Retinal pigment epithelial cell (primary cell): ENCODE measurements around the gene B3GLCT.

Source experiments
- DNase-seq: peaks from one replicate; pipeline ENCODE4 v3.0.0-alpha.2; 2010; ENCODE audit warnings: low read depth
- H3K4me3 ChIP-seq: 2 replicates; pipeline ENCODE4 v1.5.1; 2011; ENCODE audit warnings: mild to moderate bottlenecking, low read length, control low read depth, moderate library complexity
- CTCF ChIP-seq: conservative IDR thresholded peaks from 2 replicates; pipeline ENCODE4 v1.5.1; 2011; ENCODE audit warnings: low read depth, low read length, control low read depth, inconsistent platforms

B3GLCT gene

DNA sequence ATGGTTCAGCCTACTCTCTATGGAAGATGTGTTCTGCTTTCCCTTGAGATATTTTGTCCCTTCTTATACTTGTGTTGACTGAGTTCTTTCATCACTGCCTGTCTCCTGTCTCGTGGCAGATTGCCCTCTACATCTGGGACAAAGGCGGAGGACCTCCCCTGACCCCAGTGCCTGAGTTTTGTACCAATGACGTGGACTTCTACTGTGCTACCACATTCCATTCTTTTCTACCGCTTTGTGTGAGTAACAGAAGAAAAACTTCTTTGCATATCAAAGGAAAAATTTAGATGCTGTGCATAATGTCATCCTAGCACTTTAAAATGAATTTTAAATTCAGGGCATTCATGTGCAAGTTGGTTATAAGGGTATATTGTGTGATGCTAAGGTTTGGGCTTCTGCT lies 74.6 kb downstream of the B3GLCT start:
- H3K4me3 ChIP-seq, result no peak overlapping the region
- no peak for TF ChIP-seq CTCF
- DNase-seq, result no peak

- TF ChIP-seq CTCF, result no peak
- DNase-seq, result no peak
- H3K4me3 ChIP-seq, result no peak overlapping the region
Measured at GRCh38 chr13:31276421-31276820, 76.6 kb downstream of the B3GLCT start.

DNA sequence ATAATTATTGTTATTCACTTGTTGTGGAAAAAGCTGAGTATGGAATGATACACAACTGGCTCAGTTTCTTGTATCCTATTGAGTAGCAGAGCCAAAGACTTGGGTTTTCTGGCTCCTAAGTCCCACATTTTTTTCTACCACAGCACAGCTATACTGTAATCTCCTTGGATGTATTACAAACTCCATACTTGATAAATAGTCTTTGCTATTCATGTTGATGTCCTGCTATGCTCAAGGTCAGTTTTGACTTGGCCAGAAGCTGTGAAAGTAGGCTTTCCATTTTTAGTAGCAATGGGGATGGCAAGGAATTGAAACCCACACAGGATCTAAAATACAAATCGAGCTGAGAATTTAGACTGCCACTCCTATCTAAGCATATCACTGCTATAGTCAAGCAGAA lies 79.1 kb downstream of the B3GLCT start:
- no peak overlapping the region for H3K4me3 ChIP-seq
- no peak for TF ChIP-seq CTCF
- DNase-seq, result no peak

DNA sequence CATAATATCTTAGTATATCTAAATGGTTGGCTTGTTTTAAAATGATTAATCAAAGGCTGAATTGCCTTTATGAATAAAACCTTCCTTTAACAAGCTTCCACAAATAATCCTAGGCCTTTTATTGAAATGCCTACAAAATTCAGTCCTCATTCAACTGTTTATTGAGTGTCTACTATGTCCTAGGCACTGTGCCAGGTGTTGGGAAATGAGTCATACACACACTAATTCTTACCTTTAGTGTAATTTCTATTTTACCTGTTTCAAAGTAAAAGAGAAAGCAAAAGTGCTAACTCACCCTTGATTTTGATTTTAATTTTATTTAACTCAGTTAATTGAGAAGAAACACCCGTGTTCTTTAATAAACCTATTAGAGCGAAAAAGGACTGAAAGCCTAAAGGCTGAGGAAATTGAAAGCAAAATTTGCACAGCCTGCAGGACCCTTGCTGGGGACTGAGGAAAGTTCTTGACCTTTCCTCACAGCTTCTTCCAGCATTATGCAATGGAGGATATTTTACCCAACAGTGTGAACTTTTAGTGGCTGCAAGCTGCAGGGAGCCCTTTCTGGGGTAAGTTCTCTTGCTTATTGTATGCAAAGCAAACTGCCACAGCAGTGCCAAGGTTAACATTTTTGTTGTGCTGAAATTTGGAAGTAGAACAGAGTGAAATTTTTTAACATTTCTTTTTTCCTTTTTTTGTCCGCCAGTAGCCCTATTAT lies 83.1 kb downstream of the B3GLCT start:
- no peak overlapping the region for H3K4me3 ChIP-seq
- TF ChIP-seq CTCF, result no peak
- no peak for DNase-seq

GRCh38 chr13:31286930-31287329 lies 87.2 kb downstream of the B3GLCT start:
- no peak for DNase-seq
- H3K4me3 ChIP-seq, result no peak overlapping the region
- no peak for TF ChIP-seq CTCF

- H3K4me3 ChIP-seq, result no peak overlapping the region
- no peak for DNase-seq
- TF ChIP-seq CTCF, result no peak
Measured at GRCh38 chr13:31301119-31301518, 101.3 kb downstream of the B3GLCT start.

DNA sequence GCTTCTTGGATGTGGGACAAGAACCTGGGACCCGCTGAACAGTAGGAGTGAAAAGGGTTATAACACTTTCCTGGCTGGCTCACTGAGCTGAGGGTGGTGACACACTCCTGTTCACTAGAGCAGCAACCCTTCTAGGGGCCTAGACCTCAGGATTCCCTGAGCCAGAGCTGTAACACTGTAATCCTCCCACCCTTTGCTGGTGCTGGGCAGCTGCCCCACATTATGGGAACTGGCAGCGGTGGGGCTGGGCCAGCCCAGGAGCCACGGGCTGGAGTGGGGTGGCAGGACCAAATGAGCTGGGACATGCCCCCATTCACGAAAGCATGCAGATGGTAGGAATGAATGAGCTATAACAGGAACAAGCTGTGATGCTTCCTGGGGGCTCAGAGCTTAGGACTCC lies 110.6 kb downstream of the B3GLCT start:
- DNase-seq, result no peak
- no peak for TF ChIP-seq CTCF
- no peak overlapping the region for H3K4me3 ChIP-seq
